Hematopoietic multipotent progenitor cell treated with erythropoietin and hydrocortisone succinate and interleukin-3 and kit ligand, for 17 days (in vitro differentiated cells): ENCODE data around the gene HCLS1.
"Not testable (repeated sequence)": the region's sequence is repeated elsewhere in the genome, so short reads cannot be mapped to it uniquely, and the experiment has no call there.

Source experiments
- DNase-seq: peaks from one replicate; pipeline ENCODE4 v3.0.0-alpha.2; 2015; ENCODE audit warnings: low spot score

Gene HCLS1, protein sequence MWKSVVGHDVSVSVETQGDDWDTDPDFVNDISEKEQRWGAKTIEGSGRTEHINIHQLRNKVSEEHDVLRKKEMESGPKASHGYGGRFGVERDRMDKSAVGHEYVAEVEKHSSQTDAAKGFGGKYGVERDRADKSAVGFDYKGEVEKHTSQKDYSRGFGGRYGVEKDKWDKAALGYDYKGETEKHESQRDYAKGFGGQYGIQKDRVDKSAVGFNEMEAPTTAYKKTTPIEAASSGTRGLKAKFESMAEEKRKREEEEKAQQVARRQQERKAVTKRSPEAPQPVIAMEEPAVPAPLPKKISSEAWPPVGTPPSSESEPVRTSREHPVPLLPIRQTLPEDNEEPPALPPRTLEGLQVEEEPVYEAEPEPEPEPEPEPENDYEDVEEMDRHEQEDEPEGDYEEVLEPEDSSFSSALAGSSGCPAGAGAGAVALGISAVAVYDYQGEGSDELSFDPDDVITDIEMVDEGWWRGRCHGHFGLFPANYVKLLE

DNA sequence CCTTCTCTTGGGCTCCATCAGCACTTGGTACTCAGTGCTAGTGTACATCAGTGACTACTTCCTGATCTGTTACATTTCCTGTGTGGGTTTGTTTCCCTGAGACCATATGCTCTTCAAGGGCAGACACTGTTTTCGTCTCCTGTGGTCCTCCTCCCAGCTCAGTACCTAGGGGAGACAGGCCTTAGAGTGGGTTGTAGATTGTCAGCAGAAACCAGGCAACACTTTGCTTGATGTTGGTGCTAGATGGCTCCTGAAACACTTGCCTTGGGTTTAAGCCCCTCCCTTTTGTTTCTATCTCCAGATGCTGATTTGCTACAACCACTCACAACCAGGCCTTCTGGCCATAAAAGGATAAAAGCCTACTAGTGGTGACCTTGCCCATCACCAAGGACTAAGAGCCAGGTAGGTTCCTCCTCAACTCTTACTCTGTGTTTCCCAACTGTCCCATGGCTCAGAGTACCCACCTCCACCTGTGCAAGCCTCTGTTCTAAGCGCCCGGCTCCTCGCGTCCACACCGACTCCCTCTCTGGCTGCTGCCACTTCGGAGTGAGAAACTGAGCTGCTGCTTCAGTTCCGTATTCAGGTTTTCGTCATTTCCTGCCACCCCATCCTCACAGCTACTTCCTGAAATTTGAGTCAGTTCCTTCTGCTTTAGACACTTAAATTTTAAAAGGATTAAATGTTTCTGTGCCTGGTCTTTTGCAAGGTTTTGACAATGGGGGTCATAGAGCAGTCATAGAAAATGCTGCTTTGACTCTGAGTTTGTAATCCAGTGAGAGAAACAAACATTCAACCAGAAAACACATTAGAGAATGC is at the start of gene HCLS1:
Gene HCLS1 (minus strand): TSS at position 548 of the 816 bp plus-strand sequence. CDS start 2,556 bp downstream, outside the sequence.
- DNase-seq: no peak

DNA sequence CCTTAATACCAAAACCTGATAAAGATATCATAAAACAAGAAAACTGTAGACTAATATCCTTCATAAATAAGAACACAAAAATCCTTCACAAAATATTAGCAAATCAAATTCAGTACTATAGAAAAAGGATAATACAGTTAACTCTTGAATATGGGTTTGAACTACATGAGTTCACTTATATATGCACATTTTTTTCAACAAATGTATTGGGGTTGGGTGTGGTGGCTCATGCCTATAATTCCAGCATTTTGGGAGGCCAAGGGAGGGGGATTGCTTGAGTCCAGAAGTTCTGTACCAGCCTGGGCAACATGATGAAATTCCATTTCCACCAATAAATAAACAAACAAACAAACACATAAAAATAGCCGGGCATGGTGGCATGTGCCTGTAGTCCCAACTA is 49.6 kb upstream of the HCLS1 start:
- no peak for DNase-seq

DNA sequence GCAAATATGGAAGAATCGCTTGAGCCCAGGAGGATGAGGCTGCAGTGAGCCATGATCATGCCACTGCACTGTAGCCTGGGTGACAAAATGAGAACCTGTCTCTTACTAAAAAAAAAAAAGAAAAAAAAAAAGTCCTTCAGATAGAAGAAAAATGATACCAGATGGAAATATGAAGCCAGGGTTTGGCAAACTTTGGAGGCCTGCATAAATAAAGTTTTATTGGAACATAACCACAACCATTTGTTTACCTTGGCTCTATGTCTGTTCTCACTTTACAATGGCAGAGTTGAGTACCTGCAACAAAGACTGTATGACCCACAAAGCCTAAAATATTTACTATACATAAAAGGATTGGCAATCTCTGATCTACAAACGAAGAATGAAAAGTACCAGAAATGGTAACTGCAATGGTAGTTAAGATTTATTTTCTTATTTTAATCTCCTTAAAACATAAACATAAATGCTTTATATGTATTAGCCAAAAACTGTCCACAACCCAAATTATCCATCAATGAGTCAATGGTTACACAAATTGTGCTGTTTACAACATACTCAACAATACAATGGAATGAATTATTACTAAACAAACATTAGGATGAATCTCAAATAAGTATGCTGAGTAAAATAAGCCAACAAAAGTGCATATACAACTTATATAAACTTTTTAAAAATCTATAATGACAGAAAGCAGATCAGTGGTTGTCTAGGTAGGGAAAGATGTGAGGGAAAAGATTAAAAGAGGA is 47.0 kb upstream of the HCLS1 start:
- no peak for DNase-seq

DNA sequence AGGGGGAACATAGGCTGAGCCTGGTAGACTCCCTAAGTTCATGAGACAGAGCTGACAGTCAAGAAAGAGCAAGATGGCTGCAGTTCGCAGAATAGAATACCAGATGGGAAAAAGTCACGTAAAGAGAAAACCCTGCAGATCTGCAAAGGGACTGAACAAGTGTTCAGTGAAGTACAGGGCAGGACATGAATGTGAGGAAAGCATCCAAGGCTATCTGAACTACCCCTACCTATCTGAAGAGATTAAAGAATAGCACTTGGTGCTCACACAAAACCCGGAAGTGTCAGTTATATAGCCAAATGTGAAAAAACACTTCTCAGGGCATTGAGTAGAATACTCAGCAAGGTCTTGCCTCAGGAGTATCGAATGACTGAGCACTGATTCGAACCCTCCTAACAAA is 44.8 kb upstream of the HCLS1 start:
- DNase-seq: no peak

DNA sequence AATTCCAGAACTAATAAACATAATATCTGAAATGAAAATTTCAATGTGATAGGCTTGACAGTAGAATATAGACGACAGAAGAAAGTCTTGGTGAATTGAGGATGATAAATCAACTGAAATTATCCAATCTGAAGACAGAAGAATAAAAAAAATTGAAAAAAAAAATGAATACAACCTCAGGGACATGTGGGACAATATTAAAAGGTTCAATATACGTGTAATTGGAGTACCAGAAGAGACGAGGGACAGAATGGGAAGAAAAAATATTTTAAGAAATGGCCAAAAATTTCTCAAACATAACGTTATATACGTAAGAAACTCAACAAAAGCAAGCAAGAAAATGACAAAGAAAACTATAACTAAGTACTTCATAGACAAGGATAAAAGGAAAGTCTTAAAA is 43.3 kb upstream of the HCLS1 start:
- DNase-seq: no peak

DNA sequence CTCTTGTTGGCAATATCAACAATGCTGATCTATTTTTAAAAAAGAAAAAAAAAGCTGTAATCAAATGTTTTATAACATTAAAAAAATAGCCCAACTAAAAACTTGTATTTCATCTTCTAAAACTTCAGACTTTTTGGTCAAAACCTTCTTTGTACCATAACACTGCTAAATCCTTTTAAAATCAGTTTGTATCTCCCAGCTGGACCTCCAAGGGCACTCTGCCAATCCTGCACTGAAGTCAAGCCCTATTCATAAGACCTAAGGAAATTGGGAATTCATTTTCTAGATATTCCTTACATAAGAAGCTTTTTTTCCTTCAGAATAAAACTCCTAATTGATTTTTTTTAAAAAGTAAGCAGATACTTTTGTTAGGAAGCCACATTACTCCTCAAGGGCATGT is 38.2 kb upstream of the HCLS1 start:
- no peak for DNase-seq

DNA sequence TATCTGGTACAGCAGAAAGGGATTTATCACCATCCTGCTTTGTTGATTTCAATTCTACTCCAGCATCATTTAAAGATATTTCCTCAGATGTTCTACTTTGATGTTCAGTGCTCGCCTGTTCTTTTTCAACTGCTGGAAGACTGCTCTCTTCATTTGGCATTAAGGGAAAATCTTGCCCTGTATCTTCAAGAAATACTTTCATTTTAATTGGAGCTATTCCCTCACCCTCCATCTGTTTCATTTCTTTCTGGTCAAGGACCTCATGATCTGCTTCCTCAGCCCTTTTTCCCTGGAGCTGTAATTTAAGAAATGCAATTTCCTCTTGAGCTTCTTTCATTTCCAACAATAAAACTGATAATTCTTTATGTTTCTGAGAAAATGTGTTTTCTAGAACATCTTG is 37.8 kb upstream of the HCLS1 start:
- no peak for DNase-seq

DNA sequence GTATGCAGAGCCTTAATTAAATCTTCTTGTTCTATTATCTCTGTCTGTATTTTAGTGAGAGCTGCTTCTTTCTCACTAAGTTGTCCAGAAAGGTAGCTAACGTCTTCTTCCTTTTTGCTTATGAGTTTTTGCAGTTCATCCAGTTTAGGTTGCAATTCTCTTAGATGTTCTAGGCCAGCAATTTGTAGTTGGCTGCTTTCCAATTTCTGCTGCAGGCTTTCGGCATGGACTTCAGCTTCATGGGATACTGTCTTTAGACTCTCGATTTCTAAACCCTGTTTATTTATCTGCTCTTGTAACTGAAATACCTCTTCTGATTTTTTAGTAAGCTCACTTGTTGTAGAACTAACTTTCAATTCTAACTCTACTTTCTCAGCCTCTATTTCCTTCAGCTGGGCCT is 35.5 kb upstream of the HCLS1 start:
- DNase-seq: no peak

DNA sequence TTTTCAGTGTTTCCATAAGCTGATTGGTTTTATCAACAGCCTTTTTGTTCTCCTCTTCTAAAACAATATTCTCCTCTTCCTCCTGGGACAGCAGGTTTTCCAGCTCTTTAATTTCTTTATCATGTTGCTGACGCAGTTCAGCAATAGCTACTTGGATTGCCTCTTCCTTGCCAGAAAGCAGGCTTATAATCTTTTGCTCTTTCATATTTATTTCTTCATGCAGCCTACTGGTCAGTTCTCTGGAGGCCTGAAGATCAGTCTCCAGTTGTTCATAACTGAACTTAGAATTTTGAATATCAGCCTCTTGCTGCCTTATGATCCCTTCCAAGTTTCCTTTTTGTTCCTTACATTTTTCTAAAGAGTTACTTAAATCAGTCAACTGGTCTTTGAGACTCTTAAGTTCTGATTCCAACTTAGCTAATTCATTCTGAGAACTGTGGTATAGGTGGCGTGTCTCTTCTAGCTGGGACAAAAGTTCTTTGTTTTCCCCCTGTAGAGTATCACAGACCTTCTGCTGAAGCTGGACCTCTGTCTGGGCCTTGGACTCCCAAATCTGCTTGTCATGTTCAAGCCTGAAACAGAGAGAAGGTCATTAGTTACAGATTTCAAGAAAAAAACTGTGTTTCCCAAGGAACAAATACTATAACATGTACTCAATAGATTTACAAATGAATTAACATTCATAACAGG is 31.5 kb upstream of the HCLS1 start:
- DNase-seq: no peak

DNA sequence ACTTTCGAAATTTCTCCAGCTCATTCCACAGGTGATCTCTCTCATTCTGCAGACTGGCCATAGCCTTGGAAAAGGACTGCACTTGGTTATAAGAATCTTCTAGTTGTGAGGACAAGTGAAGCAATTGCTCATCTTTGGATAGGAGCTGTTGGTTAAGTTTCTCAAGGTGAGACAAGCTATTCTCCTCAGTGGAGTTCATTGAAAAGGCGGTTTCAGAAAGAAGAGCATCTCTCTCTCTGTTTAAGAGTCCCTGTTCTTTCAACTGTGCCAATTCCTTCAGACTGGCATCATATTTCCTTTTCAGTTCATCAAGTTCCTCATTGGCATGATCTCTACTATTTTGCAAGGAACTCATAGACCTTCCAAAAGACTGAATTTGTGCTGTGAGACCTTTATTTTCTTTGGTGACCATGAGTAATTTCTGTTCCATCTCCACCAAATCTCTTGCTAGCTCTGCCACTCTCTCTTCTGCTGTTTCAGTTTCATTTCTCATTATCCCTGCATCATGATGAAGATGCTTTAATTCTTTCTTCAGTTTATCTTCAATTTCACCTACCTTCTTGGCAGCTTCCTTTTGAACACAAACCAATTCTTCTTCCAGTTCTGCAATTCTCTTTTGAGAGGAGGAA is 30.2 kb upstream of the HCLS1 start:
- no peak for DNase-seq

DNA sequence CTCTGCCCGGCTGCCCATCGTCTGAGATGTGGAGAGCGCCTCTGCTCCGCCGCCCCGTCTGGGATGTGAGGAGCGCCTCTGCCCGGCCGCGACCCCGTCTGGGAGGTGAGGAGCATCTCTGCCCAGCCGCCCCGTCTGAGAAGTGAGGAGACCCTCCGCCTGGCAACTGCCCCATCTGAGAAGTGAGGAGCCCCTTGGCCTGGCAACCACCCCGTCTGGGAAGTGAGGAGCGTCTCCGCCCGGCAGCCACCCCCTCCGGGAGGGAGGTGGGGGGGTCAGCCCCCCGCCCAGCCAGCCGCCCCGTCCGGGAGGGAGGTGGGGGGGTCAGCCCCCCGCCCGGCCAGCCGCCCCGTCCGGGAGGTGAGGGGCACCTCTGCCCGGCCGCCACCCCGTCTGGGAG is 28.0 kb upstream of the HCLS1 start:
- DNase-seq: not testable (repeated sequence)

DNA sequence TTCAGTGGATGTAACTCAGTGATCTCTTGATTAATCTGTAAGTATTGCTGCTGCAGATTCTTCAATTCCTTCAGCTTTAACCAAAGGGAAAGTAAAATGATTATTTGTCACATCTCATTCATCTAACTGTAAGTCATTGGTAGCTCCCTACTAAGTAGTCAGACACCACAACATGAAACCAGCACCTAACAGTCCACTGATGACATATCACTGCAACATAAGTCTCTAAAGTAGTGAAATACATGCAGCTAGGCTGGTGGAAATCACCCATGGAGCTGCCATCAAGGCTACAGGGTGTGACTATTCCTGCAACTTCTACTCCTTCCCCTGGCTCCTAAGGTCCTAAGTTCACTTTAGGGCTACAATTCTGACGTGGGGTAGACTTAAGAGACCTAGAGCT is 21.1 kb upstream of the HCLS1 start:
- no peak for DNase-seq

DNA sequence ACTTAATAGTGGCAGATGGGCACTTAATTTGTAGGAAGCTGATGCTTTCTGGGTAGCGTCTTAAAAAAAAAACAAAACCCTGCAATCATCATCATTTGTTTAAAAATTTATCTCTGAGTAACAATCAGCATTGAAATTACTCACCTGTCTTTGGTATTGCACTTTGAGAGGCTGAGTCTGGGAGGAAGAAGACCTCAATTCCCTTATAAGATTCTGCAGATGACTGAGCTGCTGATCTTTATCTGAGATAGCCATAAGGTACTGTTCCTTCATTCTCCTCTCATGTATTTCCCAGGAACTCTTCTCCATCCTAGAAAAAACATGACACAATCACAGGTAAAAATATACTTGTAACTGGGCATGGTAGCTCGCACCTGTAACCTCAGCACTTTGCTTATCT is 16.4 kb upstream of the HCLS1 start:
- no peak for DNase-seq

DNA sequence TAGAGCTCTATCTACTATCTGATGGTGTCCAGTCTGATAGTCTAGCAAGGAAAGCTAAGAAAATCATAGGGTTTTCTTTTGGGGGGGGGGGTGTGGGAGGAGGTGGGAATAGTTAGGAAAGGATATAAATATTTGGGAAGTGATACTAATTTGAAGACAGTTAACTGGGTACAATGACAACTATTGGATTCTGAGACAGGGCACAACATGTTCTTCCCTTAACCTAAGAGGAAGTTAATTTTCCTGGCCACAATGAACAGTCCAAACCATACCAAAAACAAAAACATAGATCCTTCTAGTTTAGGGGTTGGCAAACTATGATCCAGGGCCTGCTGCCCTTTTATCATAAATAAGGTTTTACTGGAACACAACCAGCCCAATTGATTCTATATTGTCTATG is 10.0 kb upstream of the HCLS1 start:
- no peak for DNase-seq

DNA sequence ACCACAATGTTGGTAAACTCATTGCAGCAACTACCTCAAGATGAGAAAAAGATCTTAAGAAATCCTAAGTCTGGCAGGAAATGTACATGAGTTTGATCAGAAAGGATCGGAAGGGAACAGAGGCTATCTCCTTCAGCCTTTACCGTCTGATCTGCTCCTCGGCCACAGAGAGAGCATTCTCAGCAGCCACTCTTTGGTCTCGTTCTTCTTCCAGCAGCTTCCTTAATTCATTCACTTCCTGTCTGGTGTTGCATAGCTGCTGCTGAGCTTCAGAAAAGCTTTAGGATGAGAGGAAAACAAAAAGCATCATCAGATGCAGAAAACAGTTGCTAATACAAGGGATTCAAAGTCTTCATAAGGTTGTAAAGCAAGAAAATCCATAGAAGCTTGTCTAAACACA is 6.6 kb upstream of the HCLS1 start:
- DNase-seq: no peak

DNA sequence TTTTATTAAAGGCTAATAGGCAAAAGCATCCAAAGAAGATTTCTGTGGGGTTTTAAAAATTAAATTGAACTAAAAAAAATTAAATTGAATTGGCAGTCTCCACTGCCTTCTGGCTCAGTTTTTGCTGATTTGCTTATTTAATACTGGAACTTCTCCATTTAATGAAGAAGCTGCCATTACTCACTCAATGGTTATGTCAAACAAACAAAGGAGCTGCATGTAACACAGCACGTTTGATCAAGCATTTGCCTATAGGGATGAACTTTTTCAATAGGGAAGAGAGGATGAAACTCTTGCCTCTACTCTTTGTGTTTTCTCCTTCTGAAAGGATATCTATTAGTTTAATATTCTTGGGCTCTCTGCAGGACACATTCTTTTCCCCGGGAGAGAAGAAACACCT is 4.8 kb upstream of the HCLS1 start:
- DNase-seq: no peak

DNA sequence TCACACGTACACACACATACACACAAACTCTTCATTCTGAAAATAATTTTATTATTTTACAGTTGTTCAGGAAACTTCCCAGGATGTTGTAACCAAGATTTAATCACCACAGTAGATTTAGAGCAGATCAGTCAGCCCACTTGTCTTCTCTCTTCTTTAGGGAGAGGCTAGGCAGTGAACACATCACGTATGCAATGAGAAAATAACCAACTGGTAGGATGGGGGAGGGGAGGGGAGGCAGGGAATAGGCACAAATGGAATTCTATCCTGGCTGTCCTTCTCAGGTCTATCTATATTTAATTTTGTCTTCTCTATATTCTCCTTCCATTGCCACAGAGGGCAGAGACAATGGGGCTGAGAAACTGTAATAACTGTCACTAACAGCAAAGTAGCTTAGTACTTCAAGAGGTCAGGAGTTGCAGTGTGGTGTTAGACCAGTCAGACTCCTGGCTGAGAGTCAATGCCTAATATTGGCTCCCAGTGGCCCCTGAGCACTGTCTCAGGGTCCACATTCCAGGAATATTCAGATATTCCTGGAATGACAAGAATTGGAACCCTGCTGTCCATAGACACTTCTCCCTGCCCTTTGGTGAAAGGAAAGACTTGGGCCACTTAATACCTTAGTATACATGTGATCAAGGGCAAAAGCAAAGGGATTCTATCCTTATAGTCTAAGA is 2.6 kb upstream of the HCLS1 start:
- no peak for DNase-seq

DNA sequence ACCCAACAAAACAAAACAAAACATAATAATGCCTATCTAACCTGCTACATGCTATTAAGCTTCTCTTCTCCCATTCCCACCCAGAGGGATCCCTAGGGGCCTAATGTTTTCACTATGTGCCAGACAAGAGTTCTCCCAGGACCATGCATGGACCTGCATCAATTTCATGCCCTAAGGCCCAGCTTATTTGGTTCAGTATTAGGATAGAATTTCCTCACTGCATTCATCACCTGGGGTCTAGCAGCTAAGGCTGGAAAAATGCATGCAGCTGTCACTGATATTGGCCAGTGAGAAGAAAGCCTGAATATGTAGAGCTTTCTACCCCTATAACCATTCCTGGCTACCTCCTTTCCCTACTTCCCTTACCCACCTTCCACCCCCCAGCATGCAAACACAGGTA is 2.0 kb upstream of the HCLS1 start:
- DNase-seq: no peak

DNA sequence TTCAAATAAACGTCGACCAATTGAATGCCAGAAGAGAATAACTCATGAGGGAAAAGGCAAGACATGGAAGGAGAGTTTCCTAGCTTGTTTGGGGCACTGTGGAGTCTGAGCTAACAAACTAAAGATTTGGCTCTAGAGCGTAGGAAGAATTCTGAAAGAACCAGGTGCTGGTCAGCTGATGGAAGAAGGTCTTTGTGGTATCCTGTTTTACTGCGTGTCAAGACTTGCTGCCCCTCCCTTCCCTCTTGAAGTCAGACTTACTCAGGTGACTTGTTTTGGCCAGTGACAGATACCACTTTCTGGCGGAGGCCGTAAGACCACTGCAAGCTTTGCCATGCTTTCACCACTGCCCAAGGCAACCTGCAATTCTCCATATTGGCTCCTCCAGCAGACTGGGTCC is 673 bp upstream of the HCLS1 start:
- DNase-seq: no peak

DNA sequence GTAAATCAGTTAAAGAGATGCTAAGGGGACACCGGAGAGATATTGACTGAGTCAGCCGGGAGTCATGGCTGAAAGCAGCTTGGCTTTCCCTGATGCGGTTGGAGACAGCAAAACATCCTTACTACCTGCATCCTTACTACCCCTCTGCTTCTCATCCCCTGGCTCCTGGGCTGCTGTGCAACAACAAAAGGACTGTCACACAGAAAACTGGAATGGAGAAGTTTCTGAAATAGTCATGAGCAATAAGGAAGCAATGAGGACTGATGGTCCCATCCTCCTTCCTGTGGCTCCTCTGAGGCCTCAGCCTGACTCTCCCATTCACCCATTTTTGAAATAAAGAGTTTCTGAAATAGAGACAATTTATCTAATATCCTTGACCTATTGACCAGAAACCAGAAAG is 1.1 kb downstream of the HCLS1 start:
- DNase-seq: no peak
